CD14-positive monocyte (primary cell): ENCODE results near the gene GARIN1A. TPM values are rescaled to one million over a fixed set of nuclear protein-coding genes. Genes with fewer than 3 reads are reported as not detected.
A peak's percentile ranks its signal among the peaks of the same experiment; 100 is the strongest.

Source experiments
- DNase-seq, 3 donors: peaks; one replicate each; pipeline ENCODE4 v3.0.0-alpha.2; 2011 to 2022
- H2AFZ ChIP-seq: 2 replicates; pipeline ENCODE4 v1.6.0; 2012; ENCODE audit warnings: mild to moderate bottlenecking, low read depth, low read length, inconsistent platforms; ENCODE audit not compliant: insufficient read depth, poor library complexity, severe bottlenecking
- H3K27ac ChIP-seq, 2 donors: 1 replicate in 1 of 2; 2 replicates in 1 of 2; pipeline ENCODE4 v1.5.1; 2012 to 2013; ENCODE audit warnings: low read length in 2 of 2, control low read depth in 1 of 2, inconsistent platforms in 1 of 2, low read depth in 1 of 2, mild to moderate bottlenecking in 1 of 2
- H3K27me3 ChIP-seq, 2 donors: one replicate each; pipeline versions ENCODE4 v1.6.0 to v1.6.1; 2011 to 2013; ENCODE audit warnings: low read length in 2 of 2; ENCODE audit not compliant: control insufficient read depth in 2 of 2, insufficient read depth in 2 of 2
- H3K36me3 ChIP-seq, 2 donors: replicated peaks in 1 of 2; 1 replicate in 1 of 2; 2 replicates in 1 of 2; pipeline versions ENCODE4 v1.5.1 to v1.6.1; 2012 to 2013; ENCODE audit warnings: low read length in 2 of 2, control low read depth in 1 of 2, inconsistent platforms in 1 of 2, mild to moderate bottlenecking in 1 of 2; ENCODE audit not compliant: insufficient read depth in 2 of 2, control insufficient read depth in 1 of 2
- H3K4me1 ChIP-seq, 2 donors: 1 replicate in 1 of 2; 2 replicates in 1 of 2; pipeline versions ENCODE4 v1.5.1 to v1.6.1; 2012 to 2013; ENCODE audit warnings: low read length in 2 of 2, control low read depth in 1 of 2, inconsistent platforms in 1 of 2, mild to moderate bottlenecking in 1 of 2, moderate library complexity in 1 of 2; ENCODE audit not compliant: insufficient read depth in 2 of 2, control insufficient read depth in 1 of 2
- H3K4me2 ChIP-seq: replicated peaks from 2 replicates; pipeline ENCODE3; 2012; ENCODE audit warnings: low read length, moderate library complexity, mild to moderate bottlenecking; ENCODE audit not compliant: poor library complexity, severe bottlenecking; ENCODE audit errors: extremely low read depth
- H3K4me3 ChIP-seq, 3 experiments: fragments of 200-600 bp in 1 of 3; sonication (generic) in 1 of 3; replicated peaks in 1 of 3; 1 replicate in 2 of 3; 2 replicates in 1 of 3; pipeline ENCODE4 v1.5.1; 2011 to 2013; ENCODE audit warnings: low read length in 3 of 3, mild to moderate bottlenecking in 3 of 3, control low read depth in 2 of 3, low read depth in 2 of 3, inconsistent platforms in 1 of 3, moderate library complexity in 1 of 3
- H3K79me2 ChIP-seq: 2 replicates; pipeline ENCODE4 v1.6.0; 2012; ENCODE audit warnings: mild to moderate bottlenecking, control low read depth, inconsistent platforms, low read length, moderate library complexity; ENCODE audit not compliant: insufficient read depth
- H3K9ac ChIP-seq: 2 replicates; pipeline ENCODE4 v1.6.0; 2017; ENCODE audit warnings: low read length, mild to moderate bottlenecking; ENCODE audit not compliant: insufficient read depth, poor library complexity, severe bottlenecking
- H3K9me3 ChIP-seq, 2 donors: replicated peaks in 1 of 2; 1 replicate in 1 of 2; 2 replicates in 1 of 2; pipeline versions ENCODE4 v1.5.1 to v1.6.1; 2012 to 2013; ENCODE audit warnings: low read length in 2 of 2, control low read depth in 1 of 2; ENCODE audit not compliant: control insufficient read depth in 1 of 2, insufficient read depth in 1 of 2
- H4K20me1 ChIP-seq: 2 replicates; pipeline ENCODE4 v1.6.0; 2012; ENCODE audit warnings: mild to moderate bottlenecking, low read length, control low read depth, moderate library complexity; ENCODE audit not compliant: insufficient read depth
- H3K27ac Mint-ChIP-seq, 7 donors: one replicate each; pipeline ENCODE4 v1.8.0; 2020; ENCODE audit warnings: mild to moderate bottlenecking in 7 of 7, mixed read lengths in 7 of 7, moderate library complexity in 6 of 7, inconsistent platforms in 2 of 7
- H3K27me3 Mint-ChIP-seq, 3 donors: one replicate each; pipeline ENCODE4 v1.8.0; 2021 to 2022; ENCODE audit warnings: low read depth in 3 of 3, mild to moderate bottlenecking in 3 of 3, mixed read lengths in 3 of 3, moderate library complexity in 3 of 3, inconsistent platforms in 1 of 3
- H3K36me3 Mint-ChIP-seq, 2 donors: one replicate each; pipeline ENCODE4 v1.8.0; 2020; ENCODE audit warnings: mixed read lengths in 2 of 2, inconsistent platforms in 1 of 2, mild to moderate bottlenecking in 1 of 2
- H3K4me1 Mint-ChIP-seq: one replicate; pipeline ENCODE4 v1.8.0; 2020; ENCODE audit warnings: mild to moderate bottlenecking, mixed read lengths
- H3K4me3 Mint-ChIP-seq, 2 donors: one replicate each; pipeline ENCODE4 v1.8.0; 2020; ENCODE audit warnings: mild to moderate bottlenecking in 2 of 2, mixed read lengths in 2 of 2, moderate library complexity in 1 of 2
- H3K9me3 Mint-ChIP-seq, 7 donors: one replicate each; pipeline ENCODE4 v1.8.0; 2020 to 2022; ENCODE audit warnings: mixed read lengths in 7 of 7, mild to moderate bottlenecking in 6 of 7, moderate library complexity in 6 of 7, inconsistent platforms in 2 of 7
- CTCF ChIP-seq: fragments of 200-600 bp; IDR thresholded peaks from one replicate; pipeline ENCODE4 v1.8.0; 2022; ENCODE audit warnings: antibody characterized with exemption, mild to moderate bottlenecking
- WGBS: methylation state at CpG from one replicate; pipeline ENCODE4 v1.1.5; 2013; ENCODE audit warnings: missing lambda C conversion rate; ENCODE audit not compliant: insufficient coverage; 5-methylcytosine and 5-hydroxymethylcytosine counted together
- intact Hi-C, 2 donors: fragments of 100-400 bp; cut with micrococcal nuclease; formaldehyde crosslinking; loops; one replicate each; pipeline versions ENCODE4 v1.15.0 to v1.15.1; 2023
- polyA plus RNA-seq, 3 donors: library from polyadenylated mRNA; depleted of rRNA in 1 of 3; unstranded in 2 of 3; stranded (reverse) in 1 of 3; fragments of 300-500 nt in 2 of 3; fragments of >200 nt in 1 of 3; fragmentation: Illumina TruSeq in 2 of 3; gene quantifications; 1 replicate in 2 of 3; 2 replicates in 1 of 3; pipeline ENCODE4 v1.2.3, GENCODE V29; 2012 to 2021

The GARIN1A gene
- polyA plus RNA-seq, 3 donors: 0.02 to 1.8 TPM; not detected in 1

- Mint-ChIP-seq H3K4me3 (no peak overlapping the region), H3K27me3 (peaks cover 26 to 39% (median 34%) of the 10 kb centered on the region in 3 donors), H3K9me3 (peaks cover 0 to 8% (median 4%) of the 10 kb centered on the region in 7 donors), H3K4me1 (peaks cover 13% of the 10 kb centered on the region), H3K27ac (peak overlapping the region in 1 of 7 donors; percentile 0), H3K36me3 (no peaks in the 10 kb centered on the region)
- no peak overlapping the region for H2AFZ ChIP-seq
- no peaks in the 10 kb centered on the region for H3K36me3 ChIP-seq
- peaks cover 10 to 11% of the 10 kb centered on the region in 2 donors for H3K4me1 ChIP-seq
- H3K4me2 ChIP-seq: no peak overlapping the region
- intact Hi-C loops: no loop called here
- H4K20me1 ChIP-seq: no peaks in the 10 kb centered on the region
- 91% methylated on average over 18 of the region's 19 CpGs for WGBS
- TF ChIP-seq CTCF: no peak
- H3K9ac ChIP-seq: no peak overlapping the region
- peaks cover 24 to 26% of the 10 kb centered on the region in 2 donors for H3K27me3 ChIP-seq
- H3K4me3 ChIP-seq: no peak overlapping the region
- H3K79me2 ChIP-seq: no peaks in the 10 kb centered on the region
- no peak overlapping the region for H3K27ac ChIP-seq
- H3K9me3 ChIP-seq: no peaks in the 10 kb centered on the region
- DNase-seq: no peak
Observed at GRCh38 chr7:128693373-128694015, 21.4 kb downstream of the GARIN1A start.

DNA sequence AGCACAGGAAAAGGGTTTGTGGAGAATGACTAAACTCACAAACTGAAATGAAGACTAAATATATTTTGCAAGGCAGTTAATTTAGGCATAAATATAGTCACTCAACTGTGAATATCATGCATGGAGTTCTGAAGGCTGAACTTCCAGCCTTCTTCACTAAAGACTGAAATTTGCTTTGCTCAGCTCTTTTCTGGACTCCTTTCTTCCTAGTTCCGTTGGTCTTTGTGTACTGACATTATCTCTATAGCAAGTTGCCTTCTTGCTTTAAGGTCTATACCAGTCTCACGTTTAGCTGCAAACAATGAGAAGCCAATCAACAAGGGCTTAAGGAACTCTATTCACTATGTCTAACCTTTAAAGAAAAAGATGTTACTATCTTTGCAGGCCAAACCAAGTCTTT, 22.6 kb downstream of the GARIN1A start:
- H3K79me2 ChIP-seq: no peaks in the 10 kb centered on the region
- H3K36me3 ChIP-seq: no peaks in the 10 kb centered on the region
- Mint-ChIP-seq H3K27ac (no peak overlapping the region), H3K9me3 (peaks cover 0 to 7% (median 5%) of the 10 kb centered on the region in 7 donors), H3K4me3 (no peak overlapping the region), H3K36me3 (no peaks in the 10 kb centered on the region), H3K4me1 (peaks cover 13% of the 10 kb centered on the region), H3K27me3 (peaks cover 31 to 46% (median 43%) of the 10 kb centered on the region in 3 donors)
- no peak for TF ChIP-seq CTCF
- peaks cover 36 to 38% of the 10 kb centered on the region in 2 donors for H3K27me3 ChIP-seq
- H3K4me3 ChIP-seq: no peak overlapping the region
- H3K27ac ChIP-seq: no peak overlapping the region
- no peak for DNase-seq
- no peaks in the 10 kb centered on the region for H3K9me3 ChIP-seq
- H3K4me2 ChIP-seq: no peak overlapping the region
- H2AFZ ChIP-seq: no peak overlapping the region
- H3K4me1 ChIP-seq: peaks cover 10 to 11% of the 10 kb centered on the region in 2 donors
- no CpG with 5 or more reads among the region's 2 CpGs for WGBS
- no peak overlapping the region for H3K9ac ChIP-seq
- H4K20me1 ChIP-seq: no peaks in the 10 kb centered on the region
- intact Hi-C loops: no loop called here
